K562 (cell line): ENCODE results near the gene RNF126. TPM values are rescaled to one million over a fixed set of nuclear protein-coding genes. Genes with fewer than 3 reads are reported as not detected.
"Not testable (repeated sequence)": the region's sequence is repeated elsewhere in the genome, so short reads cannot be mapped to it uniquely, and the experiment has no call there.

Experiments
- ADNP ChIP-seq: fragments of 200-800 bp; sonication (Bioruptor generic); IDR thresholded peaks from 2 replicates; pipeline ENCODE4 v1.6.1; 2016; ENCODE audit warnings: missing genetic modification characterization, missing compliant biosample characterization
- CBFA2T3 ChIP-seq: fragments of 450-650 bp; IDR thresholded peaks from 2 replicates; pipeline ENCODE4 v1.6.1; 2017
- CTBP1 ChIP-seq: fragments of 450-650 bp; IDR thresholded peaks from 2 replicates; pipeline ENCODE4 v1.6.1; 2016; ENCODE audit warnings: borderline replicate concordance
- FOXM1 ChIP-seq, 2 experiments: fragments of 450-650 bp in 1 of 2; sonication (generic) in 1 of 2; formaldehyde crosslinking in 1 of 2; IDR thresholded peaks; 2 replicates each; pipeline versions ENCODE4 v1.6.1 to v1.9.0; 2017 to 2022; ENCODE audit warnings: low read depth in 2 of 2, mild to moderate bottlenecking in 2 of 2, missing genetic modification reagents in 1 of 2, moderate library complexity in 1 of 2
- SP1 ChIP-seq: sonication (generic); formaldehyde crosslinking; IDR thresholded peaks from 2 replicates; pipeline ENCODE4 v1.8.1; 2022; ENCODE audit warnings: mild to moderate bottlenecking, missing genetic modification reagents
- TRIM24 ChIP-seq, 2 experiments: fragments of 450-650 bp; IDR thresholded peaks; 2 replicates each; pipeline ENCODE4 v1.6.1; 2016
- TRIM28 ChIP-seq: fragments of 450-650 bp; IDR thresholded peaks from 2 replicates; pipeline ENCODE4 v1.6.1; 2017
- ZEB2 ChIP-seq: fragments of 450-650 bp; IDR thresholded peaks from 2 replicates; pipeline ENCODE4 v1.6.1; 2016
- polyA plus RNA-seq, 8 experiments: library from polyadenylated mRNA; depleted of rRNA in 4 of 8; stranded (reverse) in 5 of 8; unstranded in 3 of 8; fragments of >200 nt; fragmentation: Nextera tagmentation in 2 of 8; fragmentation: Illumina TruSeq in 1 of 8; extraction: Ambion mirVana in 2 of 8; extraction: Trizol in 1 of 8; gene quantifications; 2 replicates each; pipeline versions ENCODE4 v1.2.1 to v1.2.3, GENCODE V29; 2011 to 2014; ENCODE audit warnings: inconsistent platforms in 1 of 8, missing spikeins in 1 of 8
- total RNA-seq, 7 experiments: library from RNA; depleted of rRNA in 6 of 7; stranded (reverse); fragments of >200 nt in 6 of 7; fragmentation: Illumina TruSeq in 2 of 7; extraction: Trizol in 2 of 7; gene quantifications; 2 replicates each; pipeline versions ENCODE4 v1.2.1 to v1.2.3, GENCODE V29; 2011 to 2021; ENCODE audit warnings: low replicate concordance in 1 of 7
- TF ChIP-seq, protein P1 (sequence below), 2 experiments: fragments of 450-650 bp; IDR thresholded peaks; 2 replicates each; pipeline ENCODE4 v1.6.1; 2018; ENCODE audit warnings: mild to moderate bottlenecking in 2 of 2, low read depth in 1 of 2; ENCODE audit not compliant: partially characterized antibody in 2 of 2

RNF126 gene
- total and polyA plus RNA-seq, 9 of the 15 experiments (the other 6 are each of a cell fraction or from before 2014, with no cell fraction given): 0.27 to 101 (median 12.3) TPM

DNA sequence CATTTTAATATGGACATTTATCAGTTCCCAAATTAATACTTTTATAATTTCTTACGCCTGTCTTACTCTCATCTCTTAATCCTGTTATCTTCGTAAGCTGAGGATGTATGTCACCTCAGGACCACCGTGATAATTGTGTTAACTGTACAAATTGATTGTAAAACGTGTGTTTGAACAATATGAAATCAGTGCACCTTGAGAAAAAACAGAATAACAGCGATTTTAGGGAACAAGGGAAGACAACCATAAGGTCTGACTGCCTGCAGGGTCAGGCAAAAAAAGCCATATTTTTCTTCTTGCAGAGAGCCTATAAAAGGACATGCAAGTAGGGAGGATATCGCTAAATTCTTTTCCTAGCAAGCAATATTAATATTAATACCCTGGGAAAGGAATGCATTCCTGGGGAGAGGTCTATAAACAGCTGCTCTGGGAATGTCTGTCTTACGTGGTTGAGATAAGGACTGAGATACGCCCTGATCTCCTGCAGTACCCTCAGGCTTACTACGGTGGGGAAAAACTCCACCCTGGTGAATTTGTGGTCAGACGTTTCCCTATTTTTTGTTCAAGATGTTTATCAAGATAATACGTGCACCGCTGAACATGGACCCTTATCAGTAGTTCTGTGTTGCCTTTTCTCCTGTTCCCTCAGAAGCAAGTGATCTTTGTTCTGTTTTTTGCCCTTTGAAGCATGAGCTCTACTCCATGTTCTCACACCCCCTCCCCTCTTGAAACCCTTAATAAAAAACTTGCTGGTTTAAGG, 5.8 kb upstream of the RNF126 start (continued):
- peak; percentile 91; the same call in 1 of the 2 replicates for TF ChIP-seq TRIM28
- TF ChIP-seq CBFA2T3: peak; percentile 53; the same call in 1 of the 2 replicates
- TF ChIP-seq ZEB2: peak; percentile 50; the same call in 1 of the 2 replicates
- peak in 1 of 2 experiments; percentile 81; a peak in 2 of 4 replicates for TF ChIP-seq TRIM24 (IDR thresholded peaks at IDR 0.05)
- TF ChIP-seq FOXM1 (IDR thresholded peaks at IDR 0.05; ENCODE audit: low read depth): peak; percentile 24; the same call in 1 of the 2 replicates
- TF ChIP-seq FOXM1 (CRISPR knock-in tag; IDR thresholded peaks at IDR 0.05; ENCODE audit: low read depth): not testable (repeated sequence)
- peak; percentile 52 for TF ChIP-seq ADNP (tag)
- TF ChIP-seq, protein P1, sequence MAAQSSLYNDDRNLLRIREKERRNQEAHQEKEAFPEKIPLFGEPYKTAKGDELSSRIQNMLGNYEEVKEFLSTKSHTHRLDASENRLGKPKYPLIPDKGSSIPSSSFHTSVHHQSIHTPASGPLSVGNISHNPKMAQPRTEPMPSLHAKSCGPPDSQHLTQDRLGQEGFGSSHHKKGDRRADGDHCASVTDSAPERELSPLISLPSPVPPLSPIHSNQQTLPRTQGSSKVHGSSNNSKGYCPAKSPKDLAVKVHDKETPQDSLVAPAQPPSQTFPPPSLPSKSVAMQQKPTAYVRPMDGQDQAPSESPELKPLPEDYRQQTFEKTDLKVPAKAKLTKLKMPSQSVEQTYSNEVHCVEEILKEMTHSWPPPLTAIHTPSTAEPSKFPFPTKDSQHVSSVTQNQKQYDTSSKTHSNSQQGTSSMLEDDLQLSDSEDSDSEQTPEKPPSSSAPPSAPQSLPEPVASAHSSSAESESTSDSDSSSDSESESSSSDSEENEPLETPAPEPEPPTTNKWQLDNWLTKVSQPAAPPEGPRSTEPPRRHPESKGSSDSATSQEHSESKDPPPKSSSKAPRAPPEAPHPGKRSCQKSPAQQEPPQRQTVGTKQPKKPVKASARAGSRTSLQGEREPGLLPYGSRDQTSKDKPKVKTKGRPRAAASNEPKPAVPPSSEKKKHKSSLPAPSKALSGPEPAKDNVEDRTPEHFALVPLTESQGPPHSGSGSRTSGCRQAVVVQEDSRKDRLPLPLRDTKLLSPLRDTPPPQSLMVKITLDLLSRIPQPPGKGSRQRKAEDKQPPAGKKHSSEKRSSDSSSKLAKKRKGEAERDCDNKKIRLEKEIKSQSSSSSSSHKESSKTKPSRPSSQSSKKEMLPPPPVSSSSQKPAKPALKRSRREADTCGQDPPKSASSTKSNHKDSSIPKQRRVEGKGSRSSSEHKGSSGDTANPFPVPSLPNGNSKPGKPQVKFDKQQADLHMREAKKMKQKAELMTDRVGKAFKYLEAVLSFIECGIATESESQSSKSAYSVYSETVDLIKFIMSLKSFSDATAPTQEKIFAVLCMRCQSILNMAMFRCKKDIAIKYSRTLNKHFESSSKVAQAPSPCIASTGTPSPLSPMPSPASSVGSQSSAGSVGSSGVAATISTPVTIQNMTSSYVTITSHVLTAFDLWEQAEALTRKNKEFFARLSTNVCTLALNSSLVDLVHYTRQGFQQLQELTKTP (IDR thresholded peaks at IDR 0.05; ENCODE audit: low read depth in 1 of 2, partially characterized antibody in 2 of 2): peak in 1 of 2 experiments; percentile 61
- TF ChIP-seq SP1 (CRISPR knock-in tag): peak; percentile 62
- peak; percentile 54; the same call in 1 of the 2 replicates for TF ChIP-seq CTBP1
